Endothelial cell of umbilical vein (primary cell): ENCODE data around the gene RNASEH1. TPM values are rescaled to one million over a fixed set of nuclear protein-coding genes. Genes with fewer than 3 reads are reported as not detected.

Experiments used
- BruUV-seq: library from RNA; stranded (reverse); fragments of 400-500 nt; replicated peaks from 2 replicates; lab custom pipeline; 2021; lab: Mats Ljungman, UMichigan
- CTCF ChIA-PET: fragments of 300-600, 350-600 bp; sonication (Branson Sonifier 250); formaldehyde crosslinking; loops from one replicate; lab custom pipeline; 2021; ENCODE audit warnings: antibody characterized with exemption, inconsistent platforms; lab: Charles Lee
- POLR2A ChIA-PET: fragments of 300-600, 350-600 bp; sonication (Branson Sonifier 250); formaldehyde crosslinking; loops from one replicate; lab custom pipeline; 2021; ENCODE audit warnings: antibody characterized with exemption, inconsistent platforms; lab: Charles Lee
- DNase-seq: peaks from one replicate; pipeline ENCODE4 v3.0.0-alpha.2; 2011; ENCODE audit warnings: low read depth, low spot score
- FAIRE-seq: peaks from 2 replicates; lab custom pipeline; 2011; peaks lifted over from hg19 to GRCh38; lab: Jason Lieb, UNC
- H2AFZ ChIP-seq: 2 replicates; pipeline ENCODE4 v1.6.0; 2012; ENCODE audit warnings: low read depth, low read length, control low read depth, inconsistent platforms
- H3K27ac ChIP-seq: 2 replicates; pipeline ENCODE4 v1.5.1; 2011; ENCODE audit warnings: low read depth, mild to moderate bottlenecking, control low read depth, low read length, moderate library complexity; ENCODE audit not compliant: insufficient read depth
- H3K27me3 ChIP-seq, 2 experiments: 2 replicates each; pipeline versions ENCODE4 v1.6.0 to v1.6.1; 2011; ENCODE audit warnings: low read length in 2 of 2, mixed read lengths in 1 of 2; ENCODE audit not compliant: control insufficient read depth in 2 of 2, insufficient read depth in 2 of 2
- H3K36me3 ChIP-seq, 2 experiments: 2 replicates in 1 of 2; 3 replicates in 1 of 2; pipeline ENCODE4 v1.5.1; 2011; ENCODE audit warnings: low read length in 2 of 2, mild to moderate bottlenecking in 1 of 2, moderate library complexity in 1 of 2; ENCODE audit not compliant: control insufficient read depth in 2 of 2, insufficient read depth in 2 of 2; ENCODE audit errors: extremely low read depth in 1 of 2
- H3K4me1 ChIP-seq: 3 replicates; pipeline ENCODE4 v1.5.1; 2011; ENCODE audit warnings: mild to moderate bottlenecking, low read length; ENCODE audit not compliant: control insufficient read depth, insufficient read depth; ENCODE audit errors: extremely low read depth
- H3K4me2 ChIP-seq: 2 replicates; pipeline ENCODE4 v1.6.1; 2011; ENCODE audit warnings: low read length, control low read depth, mixed read lengths; ENCODE audit not compliant: insufficient read depth
- H3K4me3 ChIP-seq, 3 experiments: fragments of 200-600 bp in 1 of 3; sonication (generic), shearing (Covaris generic) in 1 of 3; replicated peaks in 1 of 3; 2 replicates each; pipeline ENCODE4 v1.5.1; 2011 to 2016; ENCODE audit warnings: control low read depth in 3 of 3, low read length in 3 of 3, mild to moderate bottlenecking in 2 of 3, inconsistent platforms in 1 of 3, low read depth in 1 of 3, moderate library complexity in 1 of 3; ENCODE audit not compliant: insufficient read depth in 1 of 3
- H3K79me2 ChIP-seq: 2 replicates; pipeline ENCODE4 v1.6.0; 2012; ENCODE audit warnings: low read length, inconsistent platforms; ENCODE audit not compliant: control insufficient read depth, insufficient read depth
- H3K9ac ChIP-seq: replicated peaks from 2 replicates; pipeline ENCODE3; 2011; ENCODE audit warnings: low read length, control low read depth; ENCODE audit not compliant: insufficient read depth; ENCODE audit errors: extremely low read depth
- H3K9me1 ChIP-seq: replicated peaks from 3 replicates; pipeline ENCODE4 v1.6.0; 2011; ENCODE audit warnings: mild to moderate bottlenecking, low read length; ENCODE audit not compliant: control insufficient read depth, insufficient read depth; ENCODE audit errors: extremely low read depth
- H3K9me3 ChIP-seq: replicated peaks from 2 replicates; pipeline ENCODE4 v1.5.1; 2012; ENCODE audit warnings: low read length, inconsistent platforms; ENCODE audit not compliant: control insufficient read depth, insufficient read depth
- H4K20me1 ChIP-seq: replicated peaks from 2 replicates; pipeline ENCODE3; 2011; ENCODE audit warnings: mild to moderate bottlenecking, low read length; ENCODE audit not compliant: control insufficient read depth, insufficient read depth; ENCODE audit errors: extremely low read depth
- EZH2 ChIP-seq: IDR thresholded peaks from 2 replicates; pipeline ENCODE4 v1.6.1; 2012; ENCODE audit warnings: borderline replicate concordance, low read depth, mild to moderate bottlenecking, moderate library complexity, low read length, inconsistent platforms; ENCODE audit not compliant: severe bottlenecking
- FOS ChIP-seq: IDR thresholded peaks from 2 replicates; pipeline ENCODE4 v1.6.1; 2011; ENCODE audit warnings: mild to moderate bottlenecking, low read length, moderate library complexity, borderline replicate concordance; ENCODE audit not compliant: insufficient read depth
- GATA2 ChIP-seq: IDR thresholded peaks from 2 replicates; pipeline ENCODE4 v1.7.0; 2011; ENCODE audit warnings: low read depth, mild to moderate bottlenecking, moderate library complexity, mixed read lengths, low read length; ENCODE audit not compliant: insufficient read length, insufficient read depth
- JUN ChIP-seq: IDR thresholded peaks from 2 replicates; pipeline ENCODE4 v1.6.1; 2011; ENCODE audit warnings: borderline replicate concordance, low read depth; ENCODE audit not compliant: insufficient read length, insufficient read depth
- MYC ChIP-seq: IDR thresholded peaks from one replicate; pipeline ENCODE4 v1.6.1; 2011; ENCODE audit warnings: mild to moderate bottlenecking, low read depth, low read length
- POLR2A ChIP-seq: IDR thresholded peaks from 2 replicates; pipeline ENCODE4 v1.6.1; 2012; ENCODE audit warnings: low read depth, mild to moderate bottlenecking, control low read depth, low read length
- POLR2AphosphoS5 ChIP-seq: IDR thresholded peaks from 2 replicates; pipeline ENCODE4 v1.6.1; 2012; ENCODE audit warnings: low read depth, mild to moderate bottlenecking, control low read depth, low read length, moderate library complexity; ENCODE audit not compliant: insufficient read depth
- dilution Hi-C: fragments of 300-500 bp; cut with MboI; formaldehyde crosslinking; loops from one replicate; pipeline ENCODE4 v1.15.0; 2019; ENCODE audit warnings: low sequenced_read_pairs; ENCODE audit not compliant: extremely low pct_ligation_motif_present
- intact Hi-C: fragments of 100-400 bp; cut with micrococcal nuclease; formaldehyde crosslinking; loops from one replicate; pipeline ENCODE4 v1.10.0; 2022
- polyA plus RNA-seq, 4 experiments: library from polyadenylated mRNA; depleted of rRNA in 3 of 4; stranded (reverse) in 3 of 4; unstranded in 1 of 4; fragments of >200 nt; gene quantifications; 2 replicates each; pipeline versions ENCODE4 v1.2.1 to v1.2.3, GENCODE V29; 2011 to 2012; ENCODE audit warnings: missing spikeins in 1 of 4
- total RNA-seq: library from RNA; stranded (reverse); gene quantifications from 2 replicates; pipeline ENCODE4 v1.2.3, GENCODE V29; 2021
- TF ChIP-seq, protein P1 (sequence below): IDR thresholded peaks from 2 replicates; pipeline ENCODE4 v1.6.1; 2011; ENCODE audit not compliant: insufficient read depth, insufficient read length
- TF ChIP-seq, protein P2 (sequence below), 2 donors: IDR thresholded peaks; 1 replicate in 1 of 2; 2 replicates in 1 of 2; pipeline ENCODE4 v1.5.1; 2011; ENCODE audit warnings: low read length in 2 of 2, mild to moderate bottlenecking in 2 of 2, moderate library complexity in 2 of 2, control low read depth in 1 of 2, inconsistent platforms in 1 of 2, low read depth in 1 of 2; ENCODE audit not compliant: insufficient read depth in 1 of 2; ENCODE audit errors: extremely low read depth in 1 of 2

RNASEH1 gene
- total and polyA plus RNA-seq, 2 donors (not counting 3 experiments of a cell fraction or from before 2014, with no cell fraction given), result 12.8 to 30.8 TPM

DNA sequence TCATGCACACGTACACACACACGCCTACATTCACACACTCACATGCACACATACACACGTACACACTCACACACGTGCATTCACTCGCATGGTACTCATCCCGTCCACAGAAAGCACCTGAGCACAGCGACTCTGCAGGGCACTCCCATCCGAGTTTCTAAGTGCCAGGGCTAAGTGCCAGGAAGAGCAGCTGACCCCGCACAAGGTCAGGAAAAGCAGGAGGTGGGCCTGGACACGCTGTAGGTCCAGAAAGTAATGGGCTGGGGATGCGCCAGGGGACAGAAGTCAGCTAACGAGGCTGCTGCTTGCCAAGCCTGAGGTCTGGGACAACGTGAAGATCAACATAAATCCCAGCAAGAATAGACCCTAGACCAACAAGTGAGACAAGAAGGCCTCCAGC, 54.6 kb downstream of the RNASEH1 start:
- POLR2A ChIA-PET, result no interaction called here
- Histone ChIP-seq H3K9me1 (no peaks in the 10 kb centered on the region), H3K4me3 (no peak overlapping the region), H3K27ac (no peak overlapping the region), H2AFZ (no peak overlapping the region), H3K79me2 (no peaks in the 10 kb centered on the region), H3K4me1 (no peaks in the 10 kb centered on the region), H3K9ac (no peak overlapping the region), H3K36me3 (peaks cover 5 to 17% of the 10 kb centered on the region in 2 experiments), H3K27me3 (no peaks in the 10 kb centered on the region), H3K4me2 (no peak overlapping the region), H4K20me1 (no peaks in the 10 kb centered on the region), H3K9me3 (no peaks in the 10 kb centered on the region)
- CTCF ChIA-PET, result no interaction called here
- DNase-seq (no peak), FAIRE-seq (no peak)
- TF ChIP-seq EZH2 (no peak), GATA2 (no peak), MYC (no peak), POLR2AphosphoS5 (no peak), JUN (no peak), POLR2A (no peak), FOS (no peak)
- TF ChIP-seq, protein P1, sequence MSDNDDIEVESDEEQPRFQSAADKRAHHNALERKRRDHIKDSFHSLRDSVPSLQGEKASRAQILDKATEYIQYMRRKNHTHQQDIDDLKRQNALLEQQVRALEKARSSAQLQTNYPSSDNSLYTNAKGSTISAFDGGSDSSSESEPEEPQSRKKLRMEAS, result no peak
- TF ChIP-seq, protein P2, sequence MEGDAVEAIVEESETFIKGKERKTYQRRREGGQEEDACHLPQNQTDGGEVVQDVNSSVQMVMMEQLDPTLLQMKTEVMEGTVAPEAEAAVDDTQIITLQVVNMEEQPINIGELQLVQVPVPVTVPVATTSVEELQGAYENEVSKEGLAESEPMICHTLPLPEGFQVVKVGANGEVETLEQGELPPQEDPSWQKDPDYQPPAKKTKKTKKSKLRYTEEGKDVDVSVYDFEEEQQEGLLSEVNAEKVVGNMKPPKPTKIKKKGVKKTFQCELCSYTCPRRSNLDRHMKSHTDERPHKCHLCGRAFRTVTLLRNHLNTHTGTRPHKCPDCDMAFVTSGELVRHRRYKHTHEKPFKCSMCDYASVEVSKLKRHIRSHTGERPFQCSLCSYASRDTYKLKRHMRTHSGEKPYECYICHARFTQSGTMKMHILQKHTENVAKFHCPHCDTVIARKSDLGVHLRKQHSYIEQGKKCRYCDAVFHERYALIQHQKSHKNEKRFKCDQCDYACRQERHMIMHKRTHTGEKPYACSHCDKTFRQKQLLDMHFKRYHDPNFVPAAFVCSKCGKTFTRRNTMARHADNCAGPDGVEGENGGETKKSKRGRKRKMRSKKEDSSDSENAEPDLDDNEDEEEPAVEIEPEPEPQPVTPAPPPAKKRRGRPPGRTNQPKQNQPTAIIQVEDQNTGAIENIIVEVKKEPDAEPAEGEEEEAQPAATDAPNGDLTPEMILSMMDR (IDR thresholded peaks at IDR 0.05; ENCODE audit: extremely low read depth in 1 of 2, insufficient read depth in 1 of 2, low read depth in 1 of 2, low read length in 2 of 2), result no peak
- intact Hi-C loops (no loop called here), dilution Hi-C loops (no loop called here)
- no TSS peak for BruUV-seq
